Measurements from ENCODE around the gene CACNA1C.

CACNA1C gene

GRCh38 chr12:2215709-2216560 is 163.1 kb downstream of the CACNA1C start:
- DNase-seq, result no peak
- Histone ChIP-seq H3K4me1 (peaks cover 2% of the 10 kb centered on the region; the same call in 1 of the 2 replicates), H3K9me3 (no peaks in the 10 kb centered on the region), H3K4me3 (ENCODE audit: low read depth, low read length) (no peak overlapping the region), H3K27me3 (no peaks in the 10 kb centered on the region; the same call in 1 of the 2 replicates), H3K36me3 (no peaks in the 10 kb centered on the region)
- no peak for TF ChIP-seq CTCF (IDR thresholded peaks at IDR 0.05; ENCODE audit: low read depth, low read length)

GRCh38 chr12:2218706-2219105 is 165.9 kb downstream of the CACNA1C start:
- Histone ChIP-seq H3K4me3 (ENCODE audit: low read depth, low read length) (no peak overlapping the region), H3K9me3 (no peaks in the 10 kb centered on the region), H3K36me3 (no peaks in the 10 kb centered on the region), H3K27me3 (no peaks in the 10 kb centered on the region; the same call in 1 of the 2 replicates), H3K4me1 (peaks cover under 1% of the 10 kb centered on the region; the same call in 1 of the 2 replicates)
- no peak for TF ChIP-seq CTCF (IDR thresholded peaks at IDR 0.05; ENCODE audit: low read depth, low read length)
- no peak for DNase-seq

- TF ChIP-seq CTCF (IDR thresholded peaks at IDR 0.05; ENCODE audit: low read depth, low read length), result no peak
- Histone ChIP-seq H3K27me3 (no peaks in the 10 kb centered on the region; the same call in none of the 2 replicates), H3K9me3 (no peaks in the 10 kb centered on the region), H3K4me1 (no peaks in the 10 kb centered on the region), H3K36me3 (no peaks in the 10 kb centered on the region), H3K4me3 (ENCODE audit: low read depth, low read length) (no peak overlapping the region)
- DNase-seq, result no peak
Measured at GRCh38 chr12:2221030-2221621, 168.3 kb downstream of the CACNA1C start.

- no peak for TF ChIP-seq CTCF (IDR thresholded peaks at IDR 0.05; ENCODE audit: low read depth, low read length)
- Histone ChIP-seq H3K36me3 (no peaks in the 10 kb centered on the region), H3K27me3 (peaks cover 5% of the 10 kb centered on the region), H3K4me1 (no peaks in the 10 kb centered on the region), H3K4me3 (ENCODE audit: low read depth, low read length) (no peak overlapping the region), H3K9me3 (no peaks in the 10 kb centered on the region)
- no peak for DNase-seq
Measured at GRCh38 chr12:2222691-2223090, 169.9 kb downstream of the CACNA1C start.

- DNase-seq, result no peak
- Histone ChIP-seq H3K27me3 (peaks cover 5% of the 10 kb centered on the region; the same call in 1 of the 2 replicates), H3K4me3 (ENCODE audit: low read depth, low read length) (no peak overlapping the region), H3K36me3 (no peaks in the 10 kb centered on the region), H3K9me3 (no peaks in the 10 kb centered on the region), H3K4me1 (no peaks in the 10 kb centered on the region)
- no peak for TF ChIP-seq CTCF (IDR thresholded peaks at IDR 0.05; ENCODE audit: low read depth, low read length)
Measured at GRCh38 chr12:2224961-2225360, 172.2 kb downstream of the CACNA1C start.

GRCh38 chr12:2225696-2226095 is 172.9 kb downstream of the CACNA1C start:
- TF ChIP-seq CTCF (IDR thresholded peaks at IDR 0.05; ENCODE audit: low read depth, low read length), result no peak
- Histone ChIP-seq H3K4me3 (ENCODE audit: low read depth, low read length) (no peak overlapping the region), H3K27me3 (peaks cover 5% of the 10 kb centered on the region; the same call in 1 of the 2 replicates), H3K9me3 (no peaks in the 10 kb centered on the region), H3K4me1 (no peaks in the 10 kb centered on the region), H3K36me3 (no peaks in the 10 kb centered on the region)
- DNase-seq, result no peak
